H9 (cell line): ENCODE measurements around the gene BOD1. TPM values are rescaled to one million over a fixed set of nuclear protein-coding genes. Genes with fewer than 3 reads are reported as not detected.
A peak's percentile ranks its signal among the peaks of the same experiment; 100 is the strongest.

Experiments
- DNase-seq: peaks from one replicate; pipeline ENCODE4 v3.0.0-alpha.2; 2017
- H2AFZ ChIP-seq: one replicate; pipeline ENCODE4 v1.6.1; 2013; ENCODE audit warnings: mild to moderate bottlenecking, low read length, control low read depth, moderate library complexity
- H2AK5ac ChIP-seq: 2 replicates; pipeline ENCODE4 v1.6.1; 2013; ENCODE audit warnings: low read length, control low read depth, mixed read lengths; ENCODE audit not compliant: insufficient read length
- H2BK120ac ChIP-seq: one replicate; pipeline ENCODE4 v1.6.1; 2013; ENCODE audit warnings: low read depth, mild to moderate bottlenecking, low read length, control low read depth, inconsistent platforms; ENCODE audit not compliant: poor library complexity, severe bottlenecking
- H2BK12ac ChIP-seq: 2 replicates; pipeline ENCODE4 v1.6.1; 2013; ENCODE audit warnings: low read length, control low read depth, mixed read lengths, low read depth; ENCODE audit not compliant: insufficient read length
- H2BK15ac ChIP-seq: 2 replicates; pipeline ENCODE4 v1.6.1; 2013; ENCODE audit warnings: low read depth, low read length, control low read depth
- H2BK20ac ChIP-seq: one replicate; pipeline ENCODE4 v1.6.1; 2013; ENCODE audit warnings: low read depth, mild to moderate bottlenecking, low read length, control low read depth, inconsistent platforms; ENCODE audit not compliant: poor library complexity, severe bottlenecking
- H2BK5ac ChIP-seq: 2 replicates; pipeline ENCODE4 v1.6.1; 2013; ENCODE audit warnings: low read length, control low read depth, mixed read lengths; ENCODE audit not compliant: insufficient read length
- H3K14ac ChIP-seq: 2 replicates; pipeline ENCODE4 v1.6.1; 2013; ENCODE audit warnings: low read length, control low read depth; ENCODE audit not compliant: insufficient read depth
- H3K18ac ChIP-seq: 2 replicates; pipeline ENCODE4 v1.6.1; 2013; ENCODE audit warnings: low read depth, mild to moderate bottlenecking, mixed read lengths, low read length, control low read depth; ENCODE audit not compliant: insufficient read length
- H3K23ac ChIP-seq: 2 replicates; pipeline ENCODE4 v1.6.1; 2013; ENCODE audit warnings: low read length, control low read depth, mixed read lengths, low read depth; ENCODE audit not compliant: insufficient read length
- H3K23me2 ChIP-seq: 2 replicates; pipeline ENCODE4 v1.6.1; 2013; ENCODE audit warnings: low read depth, mild to moderate bottlenecking, mixed read lengths, low read length, control low read depth; ENCODE audit not compliant: insufficient read length, poor library complexity, severe bottlenecking
- H3K27ac ChIP-seq: 2 replicates; pipeline ENCODE4 v1.5.1; 2013; ENCODE audit warnings: low read length, control low read depth, mixed read lengths, low read depth; ENCODE audit not compliant: insufficient read length
- H3K27me3 ChIP-seq: 2 replicates; pipeline ENCODE4 v1.6.1; 2013; ENCODE audit warnings: low read length, control low read depth, inconsistent platforms; ENCODE audit not compliant: insufficient read depth
- H3K4ac ChIP-seq: 2 replicates; pipeline ENCODE4 v1.6.1; 2013; ENCODE audit warnings: low read depth, mild to moderate bottlenecking, control low read depth, inconsistent platforms, low read length, moderate library complexity
- H3K4me1 ChIP-seq: 2 replicates; pipeline ENCODE4 v1.6.1; 2013; ENCODE audit warnings: low read length, control low read depth, inconsistent platforms; ENCODE audit not compliant: insufficient read depth
- H3K4me2 ChIP-seq: 2 replicates; pipeline ENCODE4 v1.6.1; 2013; ENCODE audit warnings: low read length, control low read depth, mixed read lengths; ENCODE audit not compliant: insufficient read length, insufficient read depth
- H3K56ac ChIP-seq: 2 replicates; pipeline ENCODE4 v1.6.1; 2013; ENCODE audit warnings: low read depth, mild to moderate bottlenecking, mixed read lengths, low read length, control low read depth; ENCODE audit not compliant: insufficient read length
- H3K79me1 ChIP-seq: 2 replicates; pipeline ENCODE4 v1.6.1; 2013; ENCODE audit warnings: low read depth, mild to moderate bottlenecking, moderate library complexity, low read length, control low read depth, inconsistent platforms; ENCODE audit not compliant: insufficient read depth, poor library complexity, severe bottlenecking
- H3K79me2 ChIP-seq: 2 replicates; pipeline ENCODE4 v1.6.1; 2013; ENCODE audit warnings: low read length, control low read depth, inconsistent platforms; ENCODE audit not compliant: insufficient read depth
- H3K9ac ChIP-seq: 2 replicates; pipeline ENCODE4 v1.6.1; 2013; ENCODE audit warnings: low read length, control low read depth, mixed read lengths; ENCODE audit not compliant: insufficient read length; ENCODE audit errors: extremely low read depth
- H3K9me3 ChIP-seq: one replicate; pipeline ENCODE4 v1.6.1; 2013; ENCODE audit warnings: low read depth, low read length, inconsistent platforms; ENCODE audit not compliant: control insufficient read depth
- H3T11ph ChIP-seq: one replicate; pipeline ENCODE4 v1.6.1; 2013; ENCODE audit warnings: mild to moderate bottlenecking, low read length, control low read depth, inconsistent platforms
- H4K20me1 ChIP-seq: one replicate; pipeline ENCODE4 v1.6.1; 2013; ENCODE audit not compliant: control insufficient read depth, insufficient read length, insufficient read depth
- H4K5ac ChIP-seq: 2 replicates; pipeline ENCODE4 v1.6.1; 2013; ENCODE audit warnings: low read depth, mild to moderate bottlenecking, mixed read lengths, low read length, control low read depth; ENCODE audit not compliant: insufficient read length
- H4K8ac ChIP-seq: replicated peaks from 2 replicates; pipeline ENCODE4 v1.6.1; 2013; ENCODE audit warnings: low read length, control low read depth, mixed read lengths, low read depth; ENCODE audit not compliant: insufficient read length
- H4K91ac ChIP-seq: 2 replicates; pipeline ENCODE4 v1.6.1; 2013; ENCODE audit warnings: low read depth, mild to moderate bottlenecking, moderate library complexity, mixed read lengths, low read length, control low read depth; ENCODE audit not compliant: insufficient read length
- H3K27ac Mint-ChIP-seq, 3 experiments: 2 replicates in 2 of 3; 3 replicates in 1 of 3; pipeline ENCODE4 v1.8.0; 2020 to 2021; ENCODE audit warnings: mixed read lengths in 3 of 3, mild to moderate bottlenecking in 1 of 3, moderate library complexity in 1 of 3
- H3K27me3 Mint-ChIP-seq: 2 replicates; pipeline ENCODE4 v1.8.0; 2021; ENCODE audit warnings: low read depth, mild to moderate bottlenecking, moderate library complexity, mixed read lengths
- H3K36me3 Mint-ChIP-seq, 3 experiments: 2 replicates in 2 of 3; 3 replicates in 1 of 3; pipeline ENCODE4 v1.8.0; 2020 to 2021; ENCODE audit warnings: low read depth in 3 of 3, mixed read lengths in 3 of 3; ENCODE audit not compliant: insufficient read depth in 1 of 3
- H3K4me1 Mint-ChIP-seq, 2 experiments: 2 replicates each; pipeline ENCODE4 v1.8.0; 2020; ENCODE audit warnings: mixed read lengths in 2 of 2
- H3K4me3 Mint-ChIP-seq, 2 experiments: 2 replicates in 1 of 2; 3 replicates in 1 of 2; pipeline ENCODE4 v1.8.0; 2020 to 2021; ENCODE audit warnings: mild to moderate bottlenecking in 2 of 2, mixed read lengths in 2 of 2, moderate library complexity in 1 of 2
- H3K9me3 Mint-ChIP-seq, 2 experiments: 2 replicates in 1 of 2; 3 replicates in 1 of 2; pipeline ENCODE4 v1.8.0; 2020; ENCODE audit warnings: mild to moderate bottlenecking in 2 of 2, mixed read lengths in 2 of 2, moderate library complexity in 1 of 2
- CTCF ChIP-seq: fragments of 200-600 bp; sonication (generic); conservative IDR thresholded peaks from 3 replicates; pipeline ENCODE4 v1.8.0; 2021; ENCODE audit warnings: antibody characterized with exemption, mild to moderate bottlenecking
- WGBS: extraction: QIAGEN DNeasy Blood & Tissue Kit; methylation state at CpG from one replicate; pipeline ENCODE4 v1.1.7; 2013; ENCODE audit warnings: missing lambda C conversion rate, low lambda C conversion rate, mixed read lengths; ENCODE audit not compliant: insufficient read length; ENCODE audit errors: extremely low coverage; 5-methylcytosine and 5-hydroxymethylcytosine counted together
- total RNA-seq: library from RNA; stranded (reverse); gene quantifications from 2 replicates; pipeline ENCODE4 v1.2.1, GENCODE V29; 2021

The BOD1 gene
- total RNA-seq, 1 experiment from 2014 or later = 121 TPM

GRCh38 chr5:173581408-173582215 lies 34.8 kb downstream of the BOD1 start:
- Histone ChIP-seq H4K5ac (no peak overlapping the region), H3K27ac (no peak overlapping the region), H3K4ac (no peak overlapping the region), H2BK15ac (no peak overlapping the region), H2AK5ac (no peak overlapping the region), H4K8ac (no peak overlapping the region), H3K27me3 (no peaks in the 10 kb centered on the region), H3K56ac (no peak overlapping the region), H4K20me1 (no peaks in the 10 kb centered on the region), H3K4me1 (no peaks in the 10 kb centered on the region), H2BK20ac (no peak overlapping the region), H2AFZ (no peak overlapping the region), H2BK5ac (no peak overlapping the region), H3K79me1 (no peaks in the 10 kb centered on the region), H3K9me3 (peaks cover 4% of the 10 kb centered on the region), H3K4me2 (no peak overlapping the region), H2BK120ac (no peak overlapping the region), H3T11ph (no peak overlapping the region), H3K23ac (no peak overlapping the region), H3K18ac (no peak overlapping the region), H3K14ac (no peak overlapping the region), H3K9ac (no peak overlapping the region), H4K91ac (no peak overlapping the region), H2BK12ac (no peak overlapping the region), H3K79me2 (no peaks in the 10 kb centered on the region), H3K23me2 (no peaks in the 10 kb centered on the region)
- H3K27ac Mint-ChIP-seq = no peak overlapping the region
- H3K4me3 Mint-ChIP-seq = no peak overlapping the region
- peak; percentile 84 for DNase-seq
- TF ChIP-seq CTCF = peak; percentile 96
- peaks cover 15 to 26% (median 25%) of the 10 kb centered on the region in 3 experiments; a peak in 6 of 7 replicates for H3K36me3 Mint-ChIP-seq
- H3K4me1 Mint-ChIP-seq = peaks cover 0 to 10% of the 10 kb centered on the region in 2 experiments; a peak in 2 of 4 replicates
- no CpG with 5 or more reads among the region's 17 CpGs for WGBS
- H3K9me3 Mint-ChIP-seq = peaks cover 33 to 39% of the 10 kb centered on the region in 2 experiments
- H3K27me3 Mint-ChIP-seq = peaks cover 26% of the 10 kb centered on the region
